22Rv1 (cell line): ENCODE results near the gene LCP2.

ENCODE experiments used
- ZFX ChIP-seq: fragments of 450-650 bp; IDR thresholded peaks from 2 replicates; pipeline ENCODE4 v1.6.1; 2017; ENCODE audit warnings: antibody characterized with exemption, borderline replicate concordance
- TF ChIP-seq, protein P1 (sequence below): fragments of 450-650 bp; IDR thresholded peaks from 2 replicates; pipeline ENCODE4 v1.5.1; 2017; ENCODE audit warnings: mild to moderate bottlenecking

DNA sequence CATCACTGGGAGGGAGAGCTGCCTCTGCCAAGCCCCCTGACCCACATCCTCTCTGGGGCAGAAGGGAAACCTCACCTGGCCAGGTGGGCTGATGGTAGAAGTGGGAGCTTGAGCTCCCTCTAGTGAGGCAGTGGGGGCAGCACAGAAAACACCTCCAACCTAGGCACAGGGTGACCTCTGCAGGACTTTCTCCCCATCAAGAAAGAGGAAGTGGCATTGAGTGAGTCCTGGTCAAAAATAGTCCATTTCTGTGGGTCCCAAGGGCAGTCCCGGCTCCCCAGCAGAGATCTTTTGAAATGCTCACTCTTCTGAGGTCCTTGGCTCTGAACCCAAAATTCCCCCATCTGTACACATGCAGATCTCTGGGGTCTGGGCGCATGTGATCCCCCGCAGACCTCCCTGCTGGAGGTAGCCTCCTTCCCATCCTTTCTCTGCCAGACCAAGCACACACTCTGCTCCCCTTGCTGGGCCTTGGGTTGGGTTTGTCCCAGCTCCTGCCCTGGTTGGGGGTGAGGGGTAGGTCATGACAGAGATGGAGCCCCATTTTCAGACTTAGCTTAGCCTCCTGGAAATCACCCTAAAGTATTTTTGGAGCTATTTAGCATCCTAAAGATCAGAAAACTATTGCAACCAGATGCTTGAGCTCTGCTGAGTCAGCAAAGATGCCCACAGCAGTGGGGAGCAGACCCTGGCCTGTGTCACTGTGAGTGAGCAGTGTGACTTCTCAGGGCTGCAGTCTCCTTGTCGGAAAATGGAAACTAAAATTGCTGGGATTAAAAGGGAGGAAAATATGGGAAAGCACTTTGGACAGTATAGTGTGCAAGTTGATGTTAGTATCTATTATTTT is 41.6 kb upstream of the LCP2 start:
- TF ChIP-seq, protein P1, sequence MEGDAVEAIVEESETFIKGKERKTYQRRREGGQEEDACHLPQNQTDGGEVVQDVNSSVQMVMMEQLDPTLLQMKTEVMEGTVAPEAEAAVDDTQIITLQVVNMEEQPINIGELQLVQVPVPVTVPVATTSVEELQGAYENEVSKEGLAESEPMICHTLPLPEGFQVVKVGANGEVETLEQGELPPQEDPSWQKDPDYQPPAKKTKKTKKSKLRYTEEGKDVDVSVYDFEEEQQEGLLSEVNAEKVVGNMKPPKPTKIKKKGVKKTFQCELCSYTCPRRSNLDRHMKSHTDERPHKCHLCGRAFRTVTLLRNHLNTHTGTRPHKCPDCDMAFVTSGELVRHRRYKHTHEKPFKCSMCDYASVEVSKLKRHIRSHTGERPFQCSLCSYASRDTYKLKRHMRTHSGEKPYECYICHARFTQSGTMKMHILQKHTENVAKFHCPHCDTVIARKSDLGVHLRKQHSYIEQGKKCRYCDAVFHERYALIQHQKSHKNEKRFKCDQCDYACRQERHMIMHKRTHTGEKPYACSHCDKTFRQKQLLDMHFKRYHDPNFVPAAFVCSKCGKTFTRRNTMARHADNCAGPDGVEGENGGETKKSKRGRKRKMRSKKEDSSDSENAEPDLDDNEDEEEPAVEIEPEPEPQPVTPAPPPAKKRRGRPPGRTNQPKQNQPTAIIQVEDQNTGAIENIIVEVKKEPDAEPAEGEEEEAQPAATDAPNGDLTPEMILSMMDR: peak; percentile 36; the same call in 1 of the 2 replicates
- TF ChIP-seq ZFX: no peak
